ENCODE results near the gene ATP5ME.
A peak's percentile ranks its signal among the peaks of the same experiment; 100 is the strongest.
"Not testable (repeated sequence)": the region's sequence is repeated elsewhere in the genome, so short reads cannot be mapped to it uniquely, and the experiment has no call there.

ATP5ME gene

GRCh38 chr4:653831-654502 is 20.1 kb downstream of the ATP5ME start:
- no peak for DNase-seq

- no peak for DNase-seq
Measured at GRCh38 chr4:653080-653821, 20.8 kb downstream of the ATP5ME start.

GRCh38 chr4:651884-652642 is 22.0 kb downstream of the ATP5ME start:
- DNase-seq, result no peak

- DNase-seq, result peak in 1 of 2 experiments; percentile 24
Measured at GRCh38 chr4:650951-651883, 22.9 kb downstream of the ATP5ME start.

- no peak for DNase-seq
Measured at GRCh38 chr4:650461-650860, 23.6 kb downstream of the ATP5ME start.

GRCh38 chr4:649751-650310 is 24.2 kb downstream of the ATP5ME start:
- no peak for DNase-seq

- no peak for DNase-seq
Measured at GRCh38 chr4:649293-649625, 24.8 kb downstream of the ATP5ME start.

- peak in 1 of 2 experiments; percentile 82 for DNase-seq
Measured at GRCh38 chr4:648579-649292, 25.3 kb downstream of the ATP5ME start.

- DNase-seq, result no peak
Measured at GRCh38 chr4:647481-647880, 26.6 kb downstream of the ATP5ME start.

GRCh38 chr4:646460-646859 is 27.6 kb downstream of the ATP5ME start:
- DNase-seq, result peak in 1 of 2 experiments; percentile 23

GRCh38 chr4:642366-642765 is 31.7 kb downstream of the ATP5ME start:
- not testable (repeated sequence) for DNase-seq

GRCh38 chr4:637536-638280 is 36.4 kb downstream of the ATP5ME start:
- DNase-seq, result peak in 1 of 2 experiments; percentile 84

GRCh38 chr4:636628-637159 is 37.4 kb downstream of the ATP5ME start:
- no peak for DNase-seq

- no peak for DNase-seq
Measured at GRCh38 chr4:635851-636627, 38.0 kb downstream of the ATP5ME start.

- DNase-seq, result not testable (repeated sequence)
Measured at GRCh38 chr4:635066-635835, 38.8 kb downstream of the ATP5ME start.

GRCh38 chr4:634599-634985 is 39.5 kb downstream of the ATP5ME start:
- peak in 1 of 2 experiments; percentile 34 for DNase-seq

GRCh38 chr4:633976-634598 is 40.0 kb downstream of the ATP5ME start:
- no peak for DNase-seq

- no peak for DNase-seq
Measured at GRCh38 chr4:633406-633805, 40.7 kb downstream of the ATP5ME start.

Measured in NCI-H524 (cell line).